H9 (cell line): ENCODE measurements around the gene LYZL6. TPM values are rescaled to one million over a fixed set of nuclear protein-coding genes. Genes with fewer than 3 reads are reported as not detected.

Experiments
- DNase-seq: peaks from one replicate; pipeline ENCODE4 v3.0.0-alpha.2; 2017
- H2AFZ ChIP-seq: one replicate; pipeline ENCODE4 v1.6.1; 2013; ENCODE audit warnings: mild to moderate bottlenecking, low read length, control low read depth, moderate library complexity
- H2AK5ac ChIP-seq: 2 replicates; pipeline ENCODE4 v1.6.1; 2013; ENCODE audit warnings: low read length, control low read depth, mixed read lengths; ENCODE audit not compliant: insufficient read length
- H2BK120ac ChIP-seq: one replicate; pipeline ENCODE4 v1.6.1; 2013; ENCODE audit warnings: low read depth, mild to moderate bottlenecking, low read length, control low read depth, inconsistent platforms; ENCODE audit not compliant: poor library complexity, severe bottlenecking
- H2BK12ac ChIP-seq: 2 replicates; pipeline ENCODE4 v1.6.1; 2013; ENCODE audit warnings: low read length, control low read depth, mixed read lengths, low read depth; ENCODE audit not compliant: insufficient read length
- H2BK15ac ChIP-seq: 2 replicates; pipeline ENCODE4 v1.6.1; 2013; ENCODE audit warnings: low read depth, low read length, control low read depth
- H2BK20ac ChIP-seq: one replicate; pipeline ENCODE4 v1.6.1; 2013; ENCODE audit warnings: low read depth, mild to moderate bottlenecking, low read length, control low read depth, inconsistent platforms; ENCODE audit not compliant: poor library complexity, severe bottlenecking
- H2BK5ac ChIP-seq: 2 replicates; pipeline ENCODE4 v1.6.1; 2013; ENCODE audit warnings: low read length, control low read depth, mixed read lengths; ENCODE audit not compliant: insufficient read length
- H3K14ac ChIP-seq: 2 replicates; pipeline ENCODE4 v1.6.1; 2013; ENCODE audit warnings: low read length, control low read depth; ENCODE audit not compliant: insufficient read depth
- H3K18ac ChIP-seq: 2 replicates; pipeline ENCODE4 v1.6.1; 2013; ENCODE audit warnings: low read depth, mild to moderate bottlenecking, mixed read lengths, low read length, control low read depth; ENCODE audit not compliant: insufficient read length
- H3K23ac ChIP-seq: 2 replicates; pipeline ENCODE4 v1.6.1; 2013; ENCODE audit warnings: low read length, control low read depth, mixed read lengths, low read depth; ENCODE audit not compliant: insufficient read length
- H3K23me2 ChIP-seq: 2 replicates; pipeline ENCODE4 v1.6.1; 2013; ENCODE audit warnings: low read depth, mild to moderate bottlenecking, mixed read lengths, low read length, control low read depth; ENCODE audit not compliant: insufficient read length, poor library complexity, severe bottlenecking
- H3K27ac ChIP-seq: 2 replicates; pipeline ENCODE4 v1.5.1; 2013; ENCODE audit warnings: low read length, control low read depth, mixed read lengths, low read depth; ENCODE audit not compliant: insufficient read length
- H3K27me3 ChIP-seq: 2 replicates; pipeline ENCODE4 v1.6.1; 2013; ENCODE audit warnings: low read length, control low read depth, inconsistent platforms; ENCODE audit not compliant: insufficient read depth
- H3K4ac ChIP-seq: 2 replicates; pipeline ENCODE4 v1.6.1; 2013; ENCODE audit warnings: low read depth, mild to moderate bottlenecking, control low read depth, inconsistent platforms, low read length, moderate library complexity
- H3K4me1 ChIP-seq: 2 replicates; pipeline ENCODE4 v1.6.1; 2013; ENCODE audit warnings: low read length, control low read depth, inconsistent platforms; ENCODE audit not compliant: insufficient read depth
- H3K4me2 ChIP-seq: 2 replicates; pipeline ENCODE4 v1.6.1; 2013; ENCODE audit warnings: low read length, control low read depth, mixed read lengths; ENCODE audit not compliant: insufficient read length, insufficient read depth
- H3K56ac ChIP-seq: 2 replicates; pipeline ENCODE4 v1.6.1; 2013; ENCODE audit warnings: low read depth, mild to moderate bottlenecking, mixed read lengths, low read length, control low read depth; ENCODE audit not compliant: insufficient read length
- H3K79me1 ChIP-seq: 2 replicates; pipeline ENCODE4 v1.6.1; 2013; ENCODE audit warnings: low read depth, mild to moderate bottlenecking, moderate library complexity, low read length, control low read depth, inconsistent platforms; ENCODE audit not compliant: insufficient read depth, poor library complexity, severe bottlenecking
- H3K79me2 ChIP-seq: 2 replicates; pipeline ENCODE4 v1.6.1; 2013; ENCODE audit warnings: low read length, control low read depth, inconsistent platforms; ENCODE audit not compliant: insufficient read depth
- H3K9ac ChIP-seq: 2 replicates; pipeline ENCODE4 v1.6.1; 2013; ENCODE audit warnings: low read length, control low read depth, mixed read lengths; ENCODE audit not compliant: insufficient read length; ENCODE audit errors: extremely low read depth
- H3K9me3 ChIP-seq: one replicate; pipeline ENCODE4 v1.6.1; 2013; ENCODE audit warnings: low read depth, low read length, inconsistent platforms; ENCODE audit not compliant: control insufficient read depth
- H3T11ph ChIP-seq: one replicate; pipeline ENCODE4 v1.6.1; 2013; ENCODE audit warnings: mild to moderate bottlenecking, low read length, control low read depth, inconsistent platforms
- H4K20me1 ChIP-seq: one replicate; pipeline ENCODE4 v1.6.1; 2013; ENCODE audit not compliant: control insufficient read depth, insufficient read length, insufficient read depth
- H4K5ac ChIP-seq: 2 replicates; pipeline ENCODE4 v1.6.1; 2013; ENCODE audit warnings: low read depth, mild to moderate bottlenecking, mixed read lengths, low read length, control low read depth; ENCODE audit not compliant: insufficient read length
- H4K8ac ChIP-seq: replicated peaks from 2 replicates; pipeline ENCODE4 v1.6.1; 2013; ENCODE audit warnings: low read length, control low read depth, mixed read lengths, low read depth; ENCODE audit not compliant: insufficient read length
- H4K91ac ChIP-seq: 2 replicates; pipeline ENCODE4 v1.6.1; 2013; ENCODE audit warnings: low read depth, mild to moderate bottlenecking, moderate library complexity, mixed read lengths, low read length, control low read depth; ENCODE audit not compliant: insufficient read length
- H3K27ac Mint-ChIP-seq, 3 experiments: 2 replicates in 2 of 3; 3 replicates in 1 of 3; pipeline ENCODE4 v1.8.0; 2020 to 2021; ENCODE audit warnings: mixed read lengths in 3 of 3, mild to moderate bottlenecking in 1 of 3, moderate library complexity in 1 of 3
- H3K27me3 Mint-ChIP-seq: 2 replicates; pipeline ENCODE4 v1.8.0; 2021; ENCODE audit warnings: low read depth, mild to moderate bottlenecking, moderate library complexity, mixed read lengths
- H3K36me3 Mint-ChIP-seq, 3 experiments: 2 replicates in 2 of 3; 3 replicates in 1 of 3; pipeline ENCODE4 v1.8.0; 2020 to 2021; ENCODE audit warnings: low read depth in 3 of 3, mixed read lengths in 3 of 3; ENCODE audit not compliant: insufficient read depth in 1 of 3
- H3K4me1 Mint-ChIP-seq, 2 experiments: 2 replicates each; pipeline ENCODE4 v1.8.0; 2020; ENCODE audit warnings: mixed read lengths in 2 of 2
- H3K4me3 Mint-ChIP-seq, 2 experiments: 2 replicates in 1 of 2; 3 replicates in 1 of 2; pipeline ENCODE4 v1.8.0; 2020 to 2021; ENCODE audit warnings: mild to moderate bottlenecking in 2 of 2, mixed read lengths in 2 of 2, moderate library complexity in 1 of 2
- H3K9me3 Mint-ChIP-seq, 2 experiments: 2 replicates in 1 of 2; 3 replicates in 1 of 2; pipeline ENCODE4 v1.8.0; 2020; ENCODE audit warnings: mild to moderate bottlenecking in 2 of 2, mixed read lengths in 2 of 2, moderate library complexity in 1 of 2
- WGBS: extraction: QIAGEN DNeasy Blood & Tissue Kit; methylation state at CpG from one replicate; pipeline ENCODE4 v1.1.7; 2013; ENCODE audit warnings: missing lambda C conversion rate, low lambda C conversion rate, mixed read lengths; ENCODE audit not compliant: insufficient read length; ENCODE audit errors: extremely low coverage; 5-methylcytosine and 5-hydroxymethylcytosine counted together
- total RNA-seq: library from RNA; stranded (reverse); gene quantifications from 2 replicates; pipeline ENCODE4 v1.2.1, GENCODE V29; 2021
- TF ChIP-seq, protein P1 (sequence below): fragments of 200-600 bp; sonication (generic); conservative IDR thresholded peaks from 3 replicates; pipeline ENCODE4 v1.8.0; 2021; ENCODE audit warnings: antibody characterized with exemption, mild to moderate bottlenecking

Gene LYZL6
- total RNA-seq, 1 experiment from 2014 or later = not detected

DNA sequence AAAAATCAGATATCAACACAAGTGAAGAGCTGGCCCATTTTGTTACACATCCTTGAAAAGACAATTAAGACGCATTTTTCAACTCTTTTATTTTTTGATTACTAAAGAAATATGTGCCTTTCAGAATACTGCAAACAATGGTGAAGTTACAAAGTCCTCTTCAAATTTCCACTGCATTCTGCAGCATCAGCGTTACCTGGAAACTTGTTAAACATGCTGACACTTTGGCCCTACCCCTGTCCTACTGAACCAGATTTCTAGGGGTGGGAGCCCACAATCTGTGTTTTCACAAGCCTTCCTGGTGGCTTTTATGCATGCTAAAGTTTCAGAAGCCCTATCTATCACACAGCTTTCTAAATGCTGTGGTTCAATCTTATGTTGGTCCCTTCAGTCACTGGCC is 47.6 kb upstream of the LYZL6 start:
- Histone ChIP-seq H2BK15ac (no peak overlapping the region), H3K27me3 (no peaks in the 10 kb centered on the region), H2AFZ (no peak overlapping the region), H3K23ac (no peak overlapping the region), H3T11ph (no peak overlapping the region), H3K56ac (no peak overlapping the region), H2BK20ac (no peak overlapping the region), H3K9me3 (no peaks in the 10 kb centered on the region), H3K4me1 (no peaks in the 10 kb centered on the region), H4K5ac (no peak overlapping the region), H3K4me2 (no peak overlapping the region), H3K23me2 (no peaks in the 10 kb centered on the region), H2BK5ac (no peak overlapping the region), H2AK5ac (no peak overlapping the region), H3K79me2 (no peaks in the 10 kb centered on the region), H2BK12ac (no peak overlapping the region), H4K91ac (no peak overlapping the region), H3K79me1 (no peaks in the 10 kb centered on the region), H2BK120ac (no peak overlapping the region), H3K9ac (no peak overlapping the region), H3K18ac (no peak overlapping the region), H3K4ac (no peak overlapping the region), H3K14ac (no peak overlapping the region), H4K8ac (no peak overlapping the region), H4K20me1 (no peaks in the 10 kb centered on the region), H3K27ac (no peak overlapping the region)
- TF ChIP-seq, protein P1, sequence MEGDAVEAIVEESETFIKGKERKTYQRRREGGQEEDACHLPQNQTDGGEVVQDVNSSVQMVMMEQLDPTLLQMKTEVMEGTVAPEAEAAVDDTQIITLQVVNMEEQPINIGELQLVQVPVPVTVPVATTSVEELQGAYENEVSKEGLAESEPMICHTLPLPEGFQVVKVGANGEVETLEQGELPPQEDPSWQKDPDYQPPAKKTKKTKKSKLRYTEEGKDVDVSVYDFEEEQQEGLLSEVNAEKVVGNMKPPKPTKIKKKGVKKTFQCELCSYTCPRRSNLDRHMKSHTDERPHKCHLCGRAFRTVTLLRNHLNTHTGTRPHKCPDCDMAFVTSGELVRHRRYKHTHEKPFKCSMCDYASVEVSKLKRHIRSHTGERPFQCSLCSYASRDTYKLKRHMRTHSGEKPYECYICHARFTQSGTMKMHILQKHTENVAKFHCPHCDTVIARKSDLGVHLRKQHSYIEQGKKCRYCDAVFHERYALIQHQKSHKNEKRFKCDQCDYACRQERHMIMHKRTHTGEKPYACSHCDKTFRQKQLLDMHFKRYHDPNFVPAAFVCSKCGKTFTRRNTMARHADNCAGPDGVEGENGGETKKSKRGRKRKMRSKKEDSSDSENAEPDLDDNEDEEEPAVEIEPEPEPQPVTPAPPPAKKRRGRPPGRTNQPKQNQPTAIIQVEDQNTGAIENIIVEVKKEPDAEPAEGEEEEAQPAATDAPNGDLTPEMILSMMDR = no peak
- no peak for DNase-seq
- peaks cover 4 to 6% of the 10 kb centered on the region in 2 experiments; a peak in 3 of 5 replicates for H3K9me3 Mint-ChIP-seq
- peaks cover 0 to 2% (median 0%) of the 10 kb centered on the region in 3 experiments; a peak in 2 of 7 replicates for H3K36me3 Mint-ChIP-seq
- H3K4me3 Mint-ChIP-seq = no peak overlapping the region
- no peak overlapping the region for H3K27ac Mint-ChIP-seq
- peaks cover 3% of the 10 kb centered on the region for H3K27me3 Mint-ChIP-seq
- H3K4me1 Mint-ChIP-seq = no peaks in the 10 kb centered on the region
- WGBS = no CpG with 5 or more reads among the region's 2 CpGs
